Raji (cell line): Measurements from ENCODE around the gene ZNF219.

ENCODE experiments used
- POLR2A ChIP-seq: IDR thresholded peaks from 2 replicates; pipeline ENCODE4 v1.6.1; 2011; ENCODE audit warnings: low read depth, low read length, control low read depth; ENCODE audit not compliant: insufficient read depth

Gene ZNF219

GRCh38 chr14:21098076-21098891 lies at the start of gene ZNF219:
ZNF219 (minus strand) TSS chr14:21098655; CDS start chr14:21093591, 5,064 bp downstream.
- TF ChIP-seq POLR2A: no peak

DNA sequence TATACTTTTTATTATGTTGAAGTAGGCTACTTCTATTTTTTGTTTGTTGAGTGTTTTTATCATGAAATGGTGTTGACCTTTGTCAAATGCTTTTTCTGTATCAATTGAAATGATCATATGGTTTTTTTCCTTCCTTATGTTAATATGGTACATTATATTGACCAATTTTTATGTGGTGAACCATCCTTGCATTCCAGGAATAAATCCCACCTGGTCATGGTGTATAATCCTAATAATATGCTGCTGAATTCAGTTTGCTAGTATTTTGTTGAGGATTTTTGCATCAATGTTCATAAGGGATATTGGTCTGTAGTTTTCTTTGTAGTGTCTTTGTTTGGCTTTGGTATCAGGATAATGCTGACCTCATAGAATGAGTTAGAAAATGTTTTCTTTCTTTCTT lies 47.0 kb upstream of the ZNF219 start:
- TF ChIP-seq POLR2A: no peak

- TF ChIP-seq POLR2A: no peak
Measured at GRCh38 chr14:21142357-21142756, 43.9 kb upstream of the ZNF219 start.

- TF ChIP-seq POLR2A: no peak
Measured at GRCh38 chr14:21136024-21136423, 37.6 kb upstream of the ZNF219 start.

GRCh38 chr14:21133901-21134300 lies 35.4 kb upstream of the ZNF219 start:
- TF ChIP-seq POLR2A: no peak

- no peak for TF ChIP-seq POLR2A
Measured at GRCh38 chr14:21123429-21123828, 25.0 kb upstream of the ZNF219 start.

GRCh38 chr14:21121122-21121521 lies 22.7 kb upstream of the ZNF219 start:
- TF ChIP-seq POLR2A: no peak

DNA sequence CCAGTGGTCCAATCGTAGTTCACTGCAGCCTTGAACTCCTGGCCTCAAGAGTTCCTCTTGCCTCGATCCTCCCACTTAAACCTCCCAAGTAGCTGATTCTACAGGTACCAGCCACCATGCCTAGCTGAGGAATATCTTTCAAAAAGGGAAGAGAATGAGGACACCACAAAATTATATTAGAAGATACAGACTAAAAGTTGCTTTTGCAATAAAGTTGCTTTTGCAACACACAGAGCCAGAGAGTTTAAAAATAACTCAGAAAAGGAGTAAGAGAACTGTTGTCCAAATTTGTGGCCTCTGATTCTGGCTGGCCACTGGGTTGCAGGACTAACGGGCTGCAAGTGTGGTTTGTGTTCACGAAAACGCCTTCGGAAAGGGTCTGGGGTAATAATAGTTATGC lies 22.2 kb upstream of the ZNF219 start:
- no peak for TF ChIP-seq POLR2A

GRCh38 chr14:21118933-21119332 lies 20.5 kb upstream of the ZNF219 start:
- no peak for TF ChIP-seq POLR2A

- TF ChIP-seq POLR2A: no peak
Measured at GRCh38 chr14:21113369-21113768, 14.9 kb upstream of the ZNF219 start.

DNA sequence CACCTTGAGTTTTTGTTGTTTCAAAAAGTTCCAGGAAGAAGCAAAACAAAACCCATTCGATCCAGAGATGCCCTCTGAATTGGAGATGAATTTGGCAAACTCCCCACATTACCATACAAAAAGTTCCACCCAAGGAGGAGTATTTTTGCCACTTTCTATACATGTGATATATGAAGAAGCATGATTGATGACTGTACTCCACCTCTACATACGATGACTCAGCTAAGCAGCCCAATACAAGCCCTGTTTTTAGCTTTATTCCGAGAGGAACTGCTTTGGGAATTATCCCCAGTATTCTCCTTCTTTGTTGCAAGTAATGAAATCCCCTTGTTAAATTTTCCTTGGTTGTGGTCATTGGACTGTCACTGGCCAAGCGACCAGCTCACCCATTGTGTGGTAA lies 13.8 kb upstream of the ZNF219 start:
- no peak for TF ChIP-seq POLR2A

DNA sequence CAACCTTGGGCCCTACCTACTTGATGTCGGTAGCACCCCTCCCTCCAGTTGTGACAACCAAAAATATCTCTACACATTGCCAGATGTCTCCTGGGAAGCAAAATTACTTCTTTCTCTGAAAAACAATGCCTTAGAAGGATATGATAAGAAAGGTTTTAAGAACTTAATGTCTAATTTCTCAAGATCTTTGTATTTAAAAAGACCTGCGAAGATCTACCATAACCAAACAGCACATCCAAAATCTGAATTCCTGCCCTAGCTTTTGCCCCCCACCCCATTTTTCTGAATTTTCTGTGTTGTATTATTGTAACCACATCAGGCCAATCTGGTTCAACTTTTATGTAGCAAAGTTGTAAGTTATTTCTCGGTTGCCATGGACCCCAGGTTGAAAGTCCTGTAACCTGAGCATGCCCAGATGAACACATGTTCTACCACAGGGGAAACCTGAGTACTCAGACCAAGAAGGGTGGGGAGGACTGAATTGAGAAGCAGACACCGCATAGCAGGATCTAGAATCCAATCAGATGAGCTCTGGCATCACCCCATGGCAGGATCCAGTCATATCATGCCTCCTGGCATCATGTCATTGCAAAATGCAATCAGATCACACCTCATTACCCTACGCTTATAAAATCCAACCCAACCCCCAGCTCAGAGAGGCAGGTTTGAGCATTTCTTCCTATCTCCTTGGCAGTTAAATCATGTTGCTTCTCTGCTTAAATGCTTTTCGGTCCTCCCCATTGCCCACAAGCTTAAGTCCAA lies 11.1 kb upstream of the ZNF219 start:
- no peak for TF ChIP-seq POLR2A

- TF ChIP-seq POLR2A: no peak
Measured at GRCh38 chr14:21108791-21109190, 10.3 kb upstream of the ZNF219 start.

DNA sequence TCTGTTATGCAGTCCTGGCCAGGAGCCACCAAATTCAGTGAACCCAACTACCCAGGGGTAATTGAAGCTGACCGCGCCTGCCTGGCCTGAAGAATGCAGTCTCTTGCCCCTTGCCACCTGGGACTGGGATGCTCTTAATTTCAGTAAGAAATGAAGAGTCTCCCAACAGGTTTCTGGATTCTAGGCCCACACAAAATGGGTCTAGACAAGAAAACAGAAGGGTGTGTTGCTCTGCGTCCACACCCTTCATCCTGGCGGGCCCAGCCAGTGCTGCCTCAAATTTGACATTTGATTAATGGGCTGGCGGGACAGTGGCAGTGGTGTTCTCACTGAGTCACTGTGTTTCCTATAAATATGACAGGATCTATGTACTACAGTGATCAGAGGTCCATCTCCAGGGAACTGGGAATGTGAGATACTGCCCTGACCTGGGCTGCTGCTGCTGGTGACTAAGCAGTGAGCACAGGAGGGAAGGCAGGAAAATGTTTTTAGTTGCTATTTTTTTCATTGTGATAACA lies 8.9 kb upstream of the ZNF219 start:
- no peak for TF ChIP-seq POLR2A

DNA sequence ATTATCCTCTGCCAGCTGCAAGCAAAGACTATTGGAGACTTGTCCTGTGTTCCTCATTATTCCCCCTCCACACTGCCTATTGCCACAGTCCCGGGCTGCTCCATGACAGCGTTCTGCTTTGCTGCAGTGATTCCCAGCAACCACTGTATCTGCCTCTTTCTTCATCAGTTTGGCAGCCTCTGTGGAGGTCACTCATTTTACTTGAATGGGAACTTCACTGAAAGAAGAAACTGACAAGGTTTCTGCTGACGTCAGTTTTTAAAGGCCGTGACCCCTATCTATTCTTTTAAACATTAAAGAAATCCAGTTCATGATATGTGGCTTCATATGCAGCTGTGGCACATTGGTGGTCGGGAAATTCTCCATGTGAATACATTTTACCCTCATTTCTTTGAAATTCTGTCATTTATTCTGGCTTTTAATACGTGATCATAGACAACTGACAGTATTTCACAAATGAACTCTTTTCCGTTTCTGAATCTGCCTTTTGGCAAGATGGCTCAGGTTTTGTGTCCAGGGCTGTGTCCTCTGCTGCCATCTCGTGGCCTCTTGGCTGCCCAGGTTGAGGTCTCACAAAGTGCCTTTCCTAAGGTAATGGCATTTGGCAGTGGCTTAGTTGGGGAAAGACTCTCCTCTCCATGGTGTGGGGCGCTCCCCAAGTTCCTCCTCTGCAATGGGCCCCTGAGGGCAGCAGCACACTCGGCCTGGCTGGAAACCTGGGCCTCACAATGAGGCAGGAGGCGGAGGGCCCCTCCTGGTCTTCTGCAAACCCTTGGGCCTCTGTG lies 8.2 kb upstream of the ZNF219 start:
- TF ChIP-seq POLR2A: no peak

DNA sequence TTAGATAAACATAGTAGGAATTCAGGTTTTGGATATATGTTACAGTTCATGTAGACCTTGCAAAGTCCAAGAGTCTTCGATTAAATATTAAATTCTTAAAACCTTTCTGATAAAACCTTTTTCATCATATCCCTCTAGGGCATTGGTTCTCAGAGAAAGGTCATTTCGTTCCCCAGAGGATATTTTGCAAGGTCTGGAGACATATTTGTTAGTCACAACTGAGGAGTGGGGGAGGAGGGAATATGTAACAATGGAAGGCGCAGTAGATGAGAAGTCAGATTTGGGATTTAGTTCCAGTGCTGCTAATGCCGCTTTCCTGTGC lies 7.7 kb upstream of the ZNF219 start:
- TF ChIP-seq POLR2A: no peak

DNA sequence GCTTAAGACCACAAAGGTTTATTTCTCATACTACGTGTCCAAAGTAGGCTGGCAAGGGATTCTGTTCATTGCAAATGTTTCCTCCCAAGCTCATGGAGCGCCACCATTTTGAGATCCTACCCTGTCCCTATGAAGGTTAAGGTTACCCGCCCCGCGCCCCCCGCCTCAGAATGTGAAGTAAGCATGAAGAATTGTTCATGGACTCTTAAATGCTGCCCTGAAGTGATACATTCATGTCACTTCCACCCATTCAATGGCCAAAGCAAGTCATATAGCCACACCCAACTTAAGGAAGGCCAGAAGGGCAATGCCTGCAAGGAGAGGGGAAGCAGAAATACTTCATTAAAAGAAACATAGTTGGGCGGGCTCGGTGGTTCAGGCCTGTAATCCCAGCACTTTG lies 6.6 kb upstream of the ZNF219 start:
- no peak for TF ChIP-seq POLR2A
